ENCODE results near the gene NPTX2. TPM values are rescaled to one million over a fixed set of nuclear protein-coding genes. Genes with fewer than 3 reads are reported as not detected.

The NPTX2 gene
- total RNA-seq, 2 donors from 2014 or later: 0.53 to 1.3 TPM

DNA sequence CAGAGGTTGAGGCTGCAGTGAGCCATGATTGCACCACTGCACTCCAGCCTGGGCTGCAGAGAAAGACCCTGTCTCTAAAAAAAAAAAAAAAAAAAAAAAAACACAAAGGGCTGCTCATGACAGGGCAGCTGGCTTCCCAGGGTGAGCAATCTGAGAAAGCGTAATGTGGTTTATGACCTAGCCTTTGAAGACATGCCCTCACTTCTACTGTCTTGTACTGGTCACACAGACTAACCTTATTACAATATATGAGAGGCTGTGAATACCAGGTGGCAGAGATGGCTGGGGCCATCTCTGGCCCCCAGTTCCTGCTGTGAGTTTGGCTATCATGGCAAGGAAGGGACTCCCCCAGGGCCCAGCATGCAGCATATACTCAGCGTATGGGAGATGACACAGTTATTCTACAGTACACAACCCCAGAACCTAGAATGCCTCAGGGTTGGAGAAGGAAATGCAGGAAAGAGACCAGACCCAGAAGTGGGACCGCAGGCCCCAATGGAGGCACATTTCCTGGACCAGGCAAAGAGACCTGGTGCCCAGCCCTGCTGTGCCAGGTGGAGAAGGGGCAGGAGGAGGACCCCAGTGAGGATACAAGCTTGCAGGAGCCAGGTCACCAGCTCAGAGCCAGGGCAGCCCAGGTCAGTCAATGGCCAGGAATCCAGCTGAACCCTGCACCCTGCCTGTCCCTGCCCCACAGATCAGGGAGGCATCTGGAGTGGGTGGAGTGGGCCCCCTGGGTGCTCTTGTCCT lies 26.3 kb downstream of the NPTX2 start:
- H3K4me3 Mint-ChIP-seq: no peak overlapping the region
- TF ChIP-seq, protein P1, sequence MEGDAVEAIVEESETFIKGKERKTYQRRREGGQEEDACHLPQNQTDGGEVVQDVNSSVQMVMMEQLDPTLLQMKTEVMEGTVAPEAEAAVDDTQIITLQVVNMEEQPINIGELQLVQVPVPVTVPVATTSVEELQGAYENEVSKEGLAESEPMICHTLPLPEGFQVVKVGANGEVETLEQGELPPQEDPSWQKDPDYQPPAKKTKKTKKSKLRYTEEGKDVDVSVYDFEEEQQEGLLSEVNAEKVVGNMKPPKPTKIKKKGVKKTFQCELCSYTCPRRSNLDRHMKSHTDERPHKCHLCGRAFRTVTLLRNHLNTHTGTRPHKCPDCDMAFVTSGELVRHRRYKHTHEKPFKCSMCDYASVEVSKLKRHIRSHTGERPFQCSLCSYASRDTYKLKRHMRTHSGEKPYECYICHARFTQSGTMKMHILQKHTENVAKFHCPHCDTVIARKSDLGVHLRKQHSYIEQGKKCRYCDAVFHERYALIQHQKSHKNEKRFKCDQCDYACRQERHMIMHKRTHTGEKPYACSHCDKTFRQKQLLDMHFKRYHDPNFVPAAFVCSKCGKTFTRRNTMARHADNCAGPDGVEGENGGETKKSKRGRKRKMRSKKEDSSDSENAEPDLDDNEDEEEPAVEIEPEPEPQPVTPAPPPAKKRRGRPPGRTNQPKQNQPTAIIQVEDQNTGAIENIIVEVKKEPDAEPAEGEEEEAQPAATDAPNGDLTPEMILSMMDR (conservative IDR thresholded peaks at IDR 0.05): no peak
- H3K36me3 Mint-ChIP-seq (ENCODE audit: low read depth): no peaks in the 10 kb centered on the region
- H3K4me1 Mint-ChIP-seq: no peaks in the 10 kb centered on the region
- Histone ChIP-seq H3K27ac (ENCODE audit: low read depth, low read length) (no peak overlapping the region), H3K27me3 (ENCODE audit: control insufficient read depth, insufficient read depth, low read length, poor library complexity, severe bottlenecking) (no peaks in the 10 kb centered on the region), H3K9ac (ENCODE audit: extremely low read depth, low read length, poor library complexity, severe bottlenecking) (no peak overlapping the region), H3K36me3 (ENCODE audit: control insufficient read depth, insufficient read depth, low read length) (no peaks in the 10 kb centered on the region), H3K4me3 (ENCODE audit: low read length) (no peak overlapping the region), H3K4me1 (ENCODE audit: control insufficient read depth, insufficient read depth, low read length) (no peaks in the 10 kb centered on the region), H3K9me3 (ENCODE audit: control insufficient read depth, low read length) (no peaks in the 10 kb centered on the region)
- DNase-seq: no peak
- WGBS, 2 experiments (ENCODE audit: insufficient coverage in 1 of 2, insufficient read length in 1 of 2): 90% methylated on average over 3 of the region's 3 CpGs; no CpG with 5 or more reads in 1 of the 2 experiments
- H3K27ac Mint-ChIP-seq: no peak overlapping the region
- peaks cover 8% of the 10 kb centered on the region for H3K9me3 Mint-ChIP-seq
- H3K27me3 Mint-ChIP-seq (ENCODE audit: insufficient read depth): no peaks in the 10 kb centered on the region

DNA sequence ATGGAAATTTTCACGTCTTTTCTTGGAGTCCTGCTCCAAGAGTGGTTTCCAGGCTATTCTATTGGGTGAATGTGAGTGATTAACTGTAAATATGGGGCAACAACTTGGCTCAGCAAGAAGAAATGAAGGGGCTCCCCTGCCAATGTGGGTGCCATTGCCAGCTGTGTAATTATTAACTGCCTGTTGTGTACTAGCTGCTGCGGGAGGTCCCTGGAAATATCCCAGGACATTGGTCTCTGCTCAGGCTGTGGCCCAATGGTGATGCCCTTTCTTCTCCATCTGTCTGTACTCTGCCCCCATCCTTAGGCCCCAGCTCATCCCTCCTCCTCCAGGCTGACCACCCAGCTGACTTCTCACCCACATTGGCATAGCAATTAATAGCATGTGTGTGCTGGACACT lies 29.4 kb downstream of the NPTX2 start:
- Histone ChIP-seq H3K27me3 (ENCODE audit: control insufficient read depth, insufficient read depth, low read length, poor library complexity, severe bottlenecking) (no peaks in the 10 kb centered on the region), H3K4me1 (ENCODE audit: control insufficient read depth, insufficient read depth, low read length) (no peaks in the 10 kb centered on the region), H3K9me3 (ENCODE audit: control insufficient read depth, low read length) (no peaks in the 10 kb centered on the region), H3K27ac (ENCODE audit: low read depth, low read length) (no peak overlapping the region), H3K9ac (ENCODE audit: extremely low read depth, low read length, poor library complexity, severe bottlenecking) (no peak overlapping the region), H3K4me3 (ENCODE audit: low read length) (no peak overlapping the region), H3K36me3 (ENCODE audit: control insufficient read depth, insufficient read depth, low read length) (no peaks in the 10 kb centered on the region)
- Mint-ChIP-seq H3K4me1 (no peaks in the 10 kb centered on the region), H3K27ac (no peak overlapping the region), H3K36me3 (ENCODE audit: low read depth) (no peaks in the 10 kb centered on the region), H3K9me3 (no peaks in the 10 kb centered on the region), H3K27me3 (ENCODE audit: insufficient read depth) (no peaks in the 10 kb centered on the region), H3K4me3 (no peak overlapping the region)
- DNase-seq: no peak
- TF ChIP-seq, protein P1 (conservative IDR thresholded peaks at IDR 0.05): no peak
- 91 to 100% methylated on average over 2 of the region's 2 CpGs for WGBS, 2 experiments (ENCODE audit: insufficient coverage in 1 of 2, insufficient read length in 1 of 2)

DNA sequence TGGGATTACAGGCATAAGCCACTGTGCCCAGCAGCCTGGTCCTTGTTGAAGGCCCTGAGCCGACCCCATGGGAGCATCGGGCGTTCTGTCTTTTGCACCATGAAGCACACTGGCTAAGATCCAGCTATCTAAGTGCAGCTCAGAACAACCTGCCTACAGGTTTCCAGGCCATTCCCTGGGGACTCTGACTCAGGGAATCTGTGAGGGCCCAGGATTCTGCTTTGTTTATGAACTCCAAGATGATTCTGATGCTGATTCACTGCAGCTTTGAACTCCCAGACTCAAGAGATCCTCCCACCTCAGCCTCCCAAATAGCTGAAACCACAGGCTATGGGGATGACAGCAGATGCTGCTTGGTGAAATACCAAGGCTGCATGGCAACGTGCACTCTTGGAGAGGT lies 30.2 kb downstream of the NPTX2 start:
- DNase-seq: no peak
- Mint-ChIP-seq H3K27ac (no peak overlapping the region), H3K36me3 (ENCODE audit: low read depth) (no peaks in the 10 kb centered on the region), H3K4me1 (no peaks in the 10 kb centered on the region), H3K9me3 (no peaks in the 10 kb centered on the region), H3K4me3 (no peak overlapping the region), H3K27me3 (ENCODE audit: insufficient read depth) (no peaks in the 10 kb centered on the region)
- H3K9me3 ChIP-seq (ENCODE audit: control insufficient read depth, low read length): no peaks in the 10 kb centered on the region
- no peaks in the 10 kb centered on the region for H3K27me3 ChIP-seq (ENCODE audit: control insufficient read depth, insufficient read depth, low read length, poor library complexity, severe bottlenecking)
- no peaks in the 10 kb centered on the region for H3K4me1 ChIP-seq (ENCODE audit: control insufficient read depth, insufficient read depth, low read length)
- H3K9ac ChIP-seq (ENCODE audit: extremely low read depth, low read length, poor library complexity, severe bottlenecking): no peak overlapping the region
- H3K36me3 ChIP-seq (ENCODE audit: control insufficient read depth, insufficient read depth, low read length): no peaks in the 10 kb centered on the region
- H3K4me3 ChIP-seq (ENCODE audit: low read length): no peak overlapping the region
- 90 to 93% methylated on average over 4 of the region's 4 CpGs for WGBS, 2 experiments (ENCODE audit: insufficient coverage in 1 of 2, insufficient read length in 1 of 2)
- TF ChIP-seq, protein P1 (conservative IDR thresholded peaks at IDR 0.05): no peak
- no peak overlapping the region for H3K27ac ChIP-seq (ENCODE audit: low read depth, low read length)
